ENCODE measurements around the gene CHN1. TPM values are rescaled to one million over a fixed set of nuclear protein-coding genes. Genes with fewer than 3 reads are reported as not detected.

CHN1 gene
- total RNA-seq, 6 donors from 2014 or later = 7.2 to 27.1 (median 11.0) TPM

- Histone ChIP-seq H3K9me3 (no peaks in the 10 kb centered on the region), H3K4me1 (no peaks in the 10 kb centered on the region), H3K36me3 (no peaks in the 10 kb centered on the region), H3K27me3 (no peaks in the 10 kb centered on the region), H3K27ac (no peak overlapping the region), H3K4me3 (no peak overlapping the region)
- ATAC-seq (ENCODE audit: low FRiP score in 2 of 2) (no peak), DNase-seq (no peak)
- TF ChIP-seq POLR2AphosphoS5 (IDR thresholded peaks at IDR 0.05) (no peak), CTCF (IDR thresholded peaks at IDR 0.05) (no peak)
These were observed 81.0 kb downstream of the CHN1 start for GRCh38 chr2:174924061-174924693.

- Histone ChIP-seq H3K9me3 (no peaks in the 10 kb centered on the region), H3K4me3 (no peak overlapping the region), H3K27ac (peak overlapping the region in 2 of 4 donors; percentile 3 to 24), H3K36me3 (no peaks in the 10 kb centered on the region), H3K27me3 (no peaks in the 10 kb centered on the region), H3K4me1 (peaks cover 0 to 3% (median 0%) of the 10 kb centered on the region in 4 donors)
- no peak for ATAC-seq (ENCODE audit: low FRiP score in 2 of 2)
- 57 to 59% methylated on average over 6 of the region's 6 CpGs for WGBS, 2 donors
- TF ChIP-seq POLR2A (IDR thresholded peaks at IDR 0.05) (no peak), POLR2AphosphoS5 (IDR thresholded peaks at IDR 0.05) (no peak), EP300 (IDR thresholded peaks at IDR 0.05) (no peak), CTCF (IDR thresholded peaks at IDR 0.05) (no peak)
- no peak for DNase-seq
These were observed 85.1 kb downstream of the CHN1 start for GRCh38 chr2:174919947-174920595.

GRCh38 chr2:174918886-174919526 is 86.2 kb downstream of the CHN1 start:
- ATAC-seq (ENCODE audit: low FRiP score in 2 of 2) (no peak), DNase-seq (no peak)
- 70 to 76% methylated on average over 1 of the region's 1 CpG for WGBS, 2 donors

GRCh38 chr2:174916270-174916930 is 88.8 kb downstream of the CHN1 start:
- 89 to 90% methylated on average over 4 of the region's 4 CpGs for WGBS, 2 donors

More at GRCh38 chr2:174918886-174919526, 86.2 kb downstream of the CHN1 start:
- no peak for TF ChIP-seq EP300 (IDR thresholded peaks at IDR 0.05)
- TF ChIP-seq POLR2A (IDR thresholded peaks at IDR 0.05) = no peak
- TF ChIP-seq CTCF (IDR thresholded peaks at IDR 0.05) = no peak
- no peak for TF ChIP-seq POLR2AphosphoS5 (IDR thresholded peaks at IDR 0.05)
- Histone ChIP-seq H3K4me1 (peaks cover 0 to 6% (median 0%) of the 10 kb centered on the region in 4 donors), H3K4me3 (no peak overlapping the region), H3K36me3 (no peaks in the 10 kb centered on the region), H3K27me3 (no peaks in the 10 kb centered on the region), H3K9me3 (no peaks in the 10 kb centered on the region), H3K27ac (peak overlapping the region in 2 of 4 donors; percentile 3 to 24)

More at GRCh38 chr2:174916270-174916930, 88.8 kb downstream of the CHN1 start:
- DNase-seq (no peak), ATAC-seq (ENCODE audit: low FRiP score in 2 of 2) (no peak)
- Histone ChIP-seq H3K4me3 (no peak overlapping the region), H3K9me3 (no peaks in the 10 kb centered on the region), H3K36me3 (no peaks in the 10 kb centered on the region), H3K4me1 (peaks cover 0 to 6% (median 0%) of the 10 kb centered on the region in 4 donors), H3K27me3 (no peaks in the 10 kb centered on the region), H3K27ac (no peak overlapping the region)
- no peak for TF ChIP-seq CTCF (IDR thresholded peaks at IDR 0.05)
- TF ChIP-seq POLR2A (IDR thresholded peaks at IDR 0.05) = no peak
- TF ChIP-seq EP300 (IDR thresholded peaks at IDR 0.05) = no peak
- TF ChIP-seq POLR2AphosphoS5 (IDR thresholded peaks at IDR 0.05) = no peak

All from upper lobe of left lung (tissue), 6 donors.